ENCODE data around the gene DCC.

Gene DCC

DNA sequence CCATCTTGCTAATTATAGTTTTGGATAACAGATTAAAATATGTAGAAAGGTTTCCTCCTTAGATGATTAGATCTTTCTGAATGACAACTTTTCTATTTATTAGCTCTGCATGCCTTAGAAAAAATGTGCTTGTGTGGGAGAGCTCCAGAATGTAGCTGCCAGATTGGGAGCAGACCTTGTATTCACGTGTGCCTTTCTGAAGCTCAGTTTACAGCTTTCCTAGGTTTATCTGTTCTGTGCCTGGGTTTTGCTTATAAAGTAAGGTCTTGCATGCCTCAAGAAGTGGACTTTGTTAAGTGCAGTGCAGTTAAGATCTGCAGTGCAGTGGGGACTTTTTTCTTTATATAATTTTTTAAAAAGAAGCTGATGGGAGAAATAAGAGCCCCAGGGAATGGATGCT, 179.0 kb downstream of the DCC start:
- DNase-seq = no peak

DNA sequence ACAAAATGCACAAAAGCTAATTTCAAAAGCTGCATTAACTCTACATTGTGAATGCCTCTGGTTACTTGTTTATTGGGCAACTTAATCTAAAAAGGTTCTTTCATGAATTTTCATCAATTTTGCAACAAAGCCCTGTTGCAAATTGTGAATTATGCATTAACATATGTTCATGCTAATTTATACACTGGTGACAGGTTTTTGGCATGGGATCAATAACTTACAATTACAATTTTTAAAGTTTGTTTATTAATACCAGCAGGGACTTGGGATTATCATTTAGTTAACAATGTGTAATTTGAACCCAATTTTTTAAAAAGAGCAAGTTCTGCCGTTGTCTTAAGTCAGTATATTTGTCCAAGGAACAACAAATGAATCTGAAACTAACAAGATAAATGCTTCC, 183.6 kb downstream of the DCC start:
- DNase-seq = no peak

DNA sequence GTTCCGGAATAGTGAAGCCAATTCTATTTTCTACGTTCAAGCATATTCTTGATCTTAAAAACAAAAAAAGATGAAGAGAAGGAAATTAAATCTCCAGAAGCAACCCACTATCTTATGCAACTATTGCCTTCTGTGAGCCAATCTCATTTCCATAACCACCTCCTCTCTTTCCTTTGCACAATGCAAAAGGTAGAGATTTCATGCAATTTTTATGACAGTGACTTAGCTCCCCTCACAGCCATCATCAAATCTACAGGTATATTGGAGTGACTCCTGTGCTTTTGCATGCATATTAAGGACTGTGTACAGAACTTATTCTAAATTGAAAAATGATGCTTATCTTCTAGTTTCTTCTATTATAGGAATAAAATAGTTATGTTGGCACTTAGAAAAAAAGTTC, 191.8 kb downstream of the DCC start:
- DNase-seq = no peak

DNA sequence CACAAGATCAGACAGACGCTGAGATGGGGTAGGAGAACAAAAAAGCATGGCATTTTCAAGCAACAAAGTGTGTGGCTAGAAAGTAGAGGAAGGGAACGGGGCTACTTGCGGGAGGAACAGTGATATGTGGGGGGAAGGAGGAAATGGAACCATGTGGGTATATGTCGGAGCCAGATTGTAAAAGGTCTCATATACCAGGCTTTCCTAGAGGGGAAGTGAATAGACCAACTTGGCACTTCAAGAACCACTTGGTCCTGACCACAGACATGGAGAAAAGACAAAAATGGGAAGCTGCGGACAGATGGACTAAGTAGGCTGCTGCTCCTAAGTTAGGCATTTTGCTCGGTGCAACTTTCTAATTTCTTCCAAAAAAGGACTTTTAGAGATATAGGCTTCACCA, 196.0 kb downstream of the DCC start:
- no peak for DNase-seq

DNA sequence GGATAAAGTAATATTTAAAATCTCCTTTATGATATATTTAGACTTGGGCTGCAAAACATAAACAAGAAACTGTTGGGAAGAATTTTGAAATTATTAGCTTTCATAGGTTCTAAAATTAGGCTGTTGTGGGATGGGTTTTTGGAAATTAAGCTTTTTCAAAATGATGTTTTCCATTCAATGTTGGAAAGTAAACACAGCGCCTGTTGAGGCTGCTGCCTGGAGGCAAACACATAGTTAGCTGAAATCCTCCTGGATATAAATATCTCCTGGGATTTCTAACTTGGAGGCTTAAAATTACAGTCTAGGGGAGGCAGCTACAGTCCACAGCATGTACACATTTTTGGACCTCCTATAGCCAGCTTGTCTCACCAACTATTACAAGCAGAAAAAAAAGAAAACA, 197.3 kb downstream of the DCC start:
- DNase-seq = no peak

DNA sequence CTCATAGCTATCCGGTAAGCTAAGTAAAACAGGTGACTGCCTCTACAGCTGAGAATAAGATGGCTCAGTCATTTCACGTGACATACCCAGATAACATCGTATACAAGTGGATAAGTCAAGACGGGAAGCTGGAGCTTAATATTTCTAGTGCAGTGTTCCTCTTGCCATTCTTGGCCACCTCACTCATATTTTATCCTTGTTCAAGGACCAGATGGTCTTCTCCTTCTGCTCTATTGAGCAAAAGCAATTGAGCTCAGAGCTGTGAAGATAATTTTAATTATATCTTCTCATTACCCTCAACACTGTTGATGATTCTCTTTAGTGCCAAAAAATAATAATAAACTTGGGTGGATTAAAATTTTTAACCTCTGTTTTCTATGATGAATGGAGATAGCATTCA, 201.1 kb downstream of the DCC start:
- DNase-seq = no peak

DNA sequence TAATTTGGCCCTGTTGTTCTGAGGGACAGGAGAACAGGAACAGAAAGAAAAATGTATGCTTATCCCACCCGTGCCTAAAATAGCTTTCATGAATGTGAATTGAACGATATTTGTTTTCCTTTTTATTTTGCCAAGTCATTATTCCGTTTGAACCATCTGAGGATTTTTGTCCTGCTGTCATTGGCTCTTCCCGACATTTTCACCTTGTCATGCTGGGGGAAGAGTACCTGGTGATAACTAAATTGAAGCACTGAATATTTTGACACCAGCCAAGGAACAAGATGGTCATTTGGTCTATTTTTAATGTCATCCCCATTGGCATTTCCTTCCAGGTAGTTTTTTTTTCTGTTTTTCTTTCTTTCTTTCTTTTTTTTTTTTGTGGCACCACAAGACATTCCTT, 204.1 kb downstream of the DCC start:
- no peak for DNase-seq

DNA sequence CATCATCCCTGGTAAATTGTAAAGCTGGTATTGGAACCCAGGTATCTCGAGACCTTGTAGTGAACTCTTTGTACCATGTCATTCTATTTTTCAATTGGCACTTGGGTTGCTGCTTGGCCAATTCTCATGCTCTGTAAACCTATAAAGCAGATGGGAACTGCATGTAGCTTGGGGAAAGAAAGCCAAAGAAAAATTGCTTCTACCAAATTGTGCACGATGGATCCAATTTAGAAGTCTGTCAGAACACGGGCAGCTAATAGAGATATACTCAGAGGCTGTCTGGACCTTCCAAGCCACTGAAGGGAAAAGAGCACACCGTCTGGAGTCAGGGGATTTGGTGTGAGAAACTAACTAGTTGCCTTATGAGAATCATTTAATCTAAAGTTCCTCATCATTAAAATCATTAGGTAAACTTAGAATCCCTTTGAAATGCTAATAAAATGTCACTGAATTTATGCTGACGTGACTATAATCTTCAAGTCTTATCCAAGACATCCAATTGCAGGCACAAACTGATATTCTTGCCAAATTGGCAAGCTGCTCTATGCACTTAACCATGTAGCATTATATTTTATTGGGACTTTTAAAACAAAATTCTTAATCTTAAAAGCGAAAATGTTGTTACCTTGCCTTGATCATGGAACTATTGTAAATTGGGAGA, 206.8 kb downstream of the DCC start:
- no peak for DNase-seq

DNA sequence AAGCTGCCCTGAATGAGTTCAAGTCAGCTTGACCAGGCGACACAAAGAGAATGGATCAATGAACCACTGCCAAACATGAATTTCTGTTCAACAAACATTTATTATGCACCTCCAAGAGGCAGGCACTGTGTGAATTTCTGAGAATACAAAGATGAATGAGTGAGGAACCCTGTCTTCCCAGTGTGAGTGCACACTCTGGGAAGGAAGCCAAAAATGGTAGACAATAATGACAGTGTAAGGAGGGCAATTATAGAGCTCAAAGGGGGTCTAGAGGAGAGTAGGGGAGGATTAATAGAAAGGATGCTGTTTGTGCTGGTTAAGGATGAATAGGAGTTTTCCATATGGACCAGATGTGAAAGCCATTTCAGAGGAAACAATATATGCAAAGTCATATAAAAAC, 213.4 kb downstream of the DCC start:
- no peak for DNase-seq

DNA sequence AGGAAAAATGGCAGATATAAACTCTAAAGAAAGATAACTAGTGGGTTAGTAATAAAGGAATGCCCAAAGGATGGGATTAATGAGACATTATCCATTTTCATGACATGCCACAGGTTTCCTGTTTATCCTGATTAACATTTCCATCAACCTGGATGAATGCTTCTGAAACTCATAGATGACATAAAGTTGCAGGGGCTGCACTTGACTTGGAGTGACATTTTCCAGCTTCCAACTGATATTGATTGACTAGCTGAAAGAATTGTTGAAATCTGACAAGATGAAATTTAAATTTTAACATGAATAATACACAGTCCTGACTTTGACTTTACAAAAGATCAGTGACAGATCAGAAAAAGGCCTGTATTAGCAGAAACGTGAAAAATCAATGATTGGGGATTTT, 214.2 kb downstream of the DCC start:
- no peak for DNase-seq

DNA sequence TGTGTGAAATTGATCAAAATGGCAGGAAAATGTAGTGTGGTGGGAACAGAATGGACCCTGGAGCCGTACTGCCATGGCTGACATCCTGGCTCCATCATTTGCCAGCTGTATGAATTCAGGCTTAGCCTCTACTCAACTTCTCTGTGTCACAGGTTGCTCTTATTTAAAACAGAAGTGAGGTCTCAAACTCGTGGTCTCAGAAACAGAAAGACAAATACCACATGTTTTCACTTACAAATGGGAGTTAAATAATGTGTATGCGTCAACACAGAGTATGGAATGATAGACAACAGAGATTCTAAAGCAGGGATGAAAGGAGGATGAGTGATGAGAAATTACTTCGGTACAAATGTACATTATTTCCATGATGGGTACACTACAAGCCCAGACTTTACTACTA, 227.4 kb downstream of the DCC start:
- DNase-seq = no peak

DNA sequence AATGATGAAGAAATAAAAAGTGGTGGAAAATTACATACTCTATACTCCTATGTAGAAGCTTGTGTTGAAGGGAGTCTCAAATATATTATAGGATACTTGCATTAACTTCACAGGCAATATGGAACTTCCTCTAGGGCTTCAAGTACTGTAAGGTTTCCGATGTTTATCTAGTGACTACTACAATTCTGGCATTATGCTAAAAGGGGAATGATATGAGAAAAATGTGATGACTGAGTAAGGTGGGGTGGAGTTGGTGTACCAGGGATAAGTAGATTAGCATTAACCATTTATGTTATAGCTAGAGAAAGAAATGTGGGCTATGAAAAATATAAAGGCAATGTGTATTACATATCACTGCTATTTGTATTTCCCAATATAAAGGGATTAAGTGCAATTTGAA, 229.5 kb downstream of the DCC start:
- no peak for DNase-seq

DNA sequence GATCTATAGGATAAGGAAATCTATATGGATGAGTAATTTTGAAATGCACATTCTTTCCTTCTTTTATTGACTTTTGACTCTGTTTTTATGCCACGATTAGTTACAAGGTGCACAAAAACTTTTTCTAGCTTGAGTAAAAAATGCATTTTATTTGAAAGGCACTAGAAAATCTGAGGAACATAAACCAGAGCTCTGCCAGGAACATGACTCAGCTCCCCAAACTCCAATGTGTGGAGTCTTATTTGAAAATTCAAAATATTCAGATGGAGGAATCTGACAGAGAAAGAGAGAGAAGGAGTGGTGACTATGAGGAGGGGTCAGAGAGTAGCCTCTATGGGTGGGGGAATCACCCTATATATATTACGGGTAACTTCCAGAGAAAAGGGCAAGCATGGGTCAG, 231.0 kb downstream of the DCC start:
- DNase-seq = no peak

DNA sequence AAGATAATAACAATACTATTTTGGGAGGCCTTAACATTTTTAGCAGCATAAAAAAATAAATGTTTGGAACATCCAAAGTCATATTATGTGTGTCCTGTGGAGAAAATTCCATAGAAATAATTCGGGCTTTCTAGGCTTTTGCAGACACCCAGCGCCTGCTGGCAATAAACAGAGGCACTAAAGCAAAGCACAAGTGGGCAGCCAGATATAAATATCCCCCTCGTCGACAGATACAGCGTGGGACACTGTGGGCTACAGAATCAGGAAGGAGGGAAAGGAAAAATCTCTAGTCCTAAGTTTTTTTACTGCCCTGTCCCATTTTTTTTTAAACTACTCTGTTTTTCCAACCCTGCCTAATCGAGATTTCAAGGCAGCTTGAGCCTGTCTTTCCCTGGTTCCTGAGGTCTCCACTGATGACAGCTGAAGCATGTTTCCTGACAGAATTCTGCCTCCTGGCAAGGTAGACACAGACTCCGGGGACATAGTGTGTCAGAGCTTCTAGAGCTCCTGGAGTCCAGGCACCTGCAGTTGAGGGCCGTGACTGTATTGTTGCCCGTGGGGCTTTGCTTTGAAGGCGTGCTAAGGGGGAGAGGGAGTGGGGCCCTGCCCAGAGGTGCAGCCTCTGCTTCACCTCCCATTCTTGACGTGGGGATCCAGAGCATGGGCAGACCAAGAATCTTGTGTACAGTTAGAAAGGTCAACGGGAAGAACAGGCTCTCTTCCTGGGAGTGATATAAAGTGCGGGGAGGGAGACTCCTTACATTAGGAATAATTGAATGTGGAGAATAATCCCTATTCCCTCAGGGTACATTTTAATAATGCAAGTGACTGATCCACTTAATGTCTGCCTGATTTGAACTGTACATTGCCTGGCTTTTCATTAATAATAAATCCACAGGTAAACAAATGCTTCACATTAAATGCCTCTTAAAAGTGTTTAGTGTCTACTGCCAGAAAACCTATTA, 232.3 kb downstream of the DCC start:
- no peak for DNase-seq

DNA sequence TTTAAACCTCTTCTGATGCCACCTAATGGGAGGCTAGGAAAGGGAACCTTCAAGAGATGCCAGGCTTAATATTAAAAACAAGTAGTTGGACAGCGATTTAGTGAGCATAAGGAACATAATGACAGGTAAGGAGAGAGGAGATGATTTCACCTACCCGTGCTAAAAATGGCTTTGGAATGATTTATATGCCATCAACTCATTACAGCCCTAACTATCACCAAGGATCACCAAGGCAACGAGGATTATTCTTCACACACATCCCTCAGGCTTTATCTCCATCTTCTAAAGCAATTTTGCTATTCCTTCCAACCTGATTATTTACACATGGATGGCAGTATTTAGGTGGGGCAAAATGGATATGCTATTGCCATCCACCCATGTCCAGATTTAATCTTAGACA, 237.8 kb downstream of the DCC start:
- no peak for DNase-seq

DNA sequence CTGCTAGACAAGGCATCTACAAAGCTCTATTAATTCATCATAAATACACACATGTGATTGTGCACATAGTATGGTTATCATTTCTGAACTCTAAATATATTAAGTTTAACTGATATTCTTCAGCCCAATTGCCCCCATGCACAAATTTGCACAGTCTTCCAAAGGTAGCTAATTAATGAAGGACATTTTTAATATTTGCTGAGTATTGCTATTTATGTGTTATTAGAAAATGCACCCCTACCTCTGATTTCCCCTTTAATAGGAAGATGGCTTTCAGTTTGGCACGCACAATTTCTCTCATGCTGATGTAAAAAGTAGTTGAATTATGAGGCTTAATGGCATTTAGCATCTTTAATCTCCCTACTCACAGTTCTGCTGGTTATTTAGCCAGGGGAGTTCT, 242.1 kb downstream of the DCC start:
- DNase-seq = no peak

DNA sequence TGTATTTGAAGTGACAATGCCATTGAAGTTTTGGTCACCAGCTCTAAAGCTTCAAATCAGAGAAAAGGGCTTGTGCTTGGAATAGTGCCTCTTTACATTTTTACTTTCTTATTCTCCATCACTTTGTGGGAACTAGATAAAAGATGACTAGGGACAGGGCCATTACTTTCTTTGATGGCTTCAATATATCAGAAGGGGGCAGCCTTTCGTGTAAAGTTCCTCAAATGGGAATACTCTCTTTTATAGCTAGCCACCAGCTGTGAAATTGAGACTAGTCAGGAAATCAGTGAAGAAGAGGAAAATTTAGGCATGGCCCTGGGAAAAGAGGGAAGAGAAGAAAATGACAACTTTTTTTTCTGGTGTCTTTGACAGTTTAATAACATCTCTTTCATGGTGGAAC, 242.5 kb downstream of the DCC start:
- DNase-seq = no peak

DNA sequence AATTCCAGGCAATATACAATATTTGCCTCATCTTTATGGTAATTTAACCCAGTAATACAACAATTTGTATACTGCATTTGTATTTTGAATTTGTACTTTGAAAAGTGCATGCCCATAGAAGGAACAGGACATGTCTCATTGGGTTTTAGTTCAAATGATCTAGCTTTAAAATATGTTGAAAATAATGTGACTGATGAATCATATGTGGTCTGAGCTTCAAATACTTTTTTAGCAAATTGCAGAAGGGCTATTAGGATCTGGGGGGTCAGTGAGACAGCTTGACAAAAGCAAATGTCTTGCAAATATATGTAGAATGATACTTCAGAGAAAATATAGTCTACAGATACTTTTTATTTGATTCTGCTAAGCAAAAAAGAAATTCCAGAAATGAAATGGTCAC, 248.9 kb downstream of the DCC start:
- no peak for DNase-seq

DNA sequence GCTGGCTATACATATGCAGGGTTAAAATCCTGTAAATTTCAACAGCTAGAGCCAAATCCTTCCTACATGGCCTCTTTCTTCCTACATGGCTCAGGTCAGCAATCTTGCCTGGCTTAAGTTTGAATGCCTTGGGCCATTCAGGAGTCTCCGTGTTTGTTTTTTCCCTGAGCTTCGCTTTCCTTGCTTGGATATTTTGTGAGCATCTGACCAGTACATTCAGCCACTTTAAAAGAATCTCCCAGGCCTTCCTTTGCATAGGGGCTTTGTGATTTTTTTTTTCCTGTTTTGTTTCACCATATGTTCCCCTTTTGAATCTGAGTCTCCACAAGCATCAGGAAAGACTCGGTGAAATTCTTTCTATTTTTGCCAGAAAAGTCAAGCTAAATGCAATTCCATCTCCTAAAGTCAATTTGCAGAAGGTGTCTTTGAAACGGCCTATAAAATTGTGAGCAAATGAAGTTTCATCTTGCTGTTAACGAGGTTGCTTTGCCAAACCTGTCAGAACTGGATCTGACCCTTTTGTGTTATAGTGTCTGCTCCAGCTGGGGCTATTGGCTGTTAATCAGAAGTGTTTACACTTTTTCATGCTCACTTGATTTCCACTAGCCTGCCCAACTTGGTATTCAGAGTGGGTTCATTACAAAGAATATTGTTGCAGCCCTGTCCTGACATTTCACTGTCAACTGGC, 256.9 kb downstream of the DCC start:
- no peak for DNase-seq

DNA sequence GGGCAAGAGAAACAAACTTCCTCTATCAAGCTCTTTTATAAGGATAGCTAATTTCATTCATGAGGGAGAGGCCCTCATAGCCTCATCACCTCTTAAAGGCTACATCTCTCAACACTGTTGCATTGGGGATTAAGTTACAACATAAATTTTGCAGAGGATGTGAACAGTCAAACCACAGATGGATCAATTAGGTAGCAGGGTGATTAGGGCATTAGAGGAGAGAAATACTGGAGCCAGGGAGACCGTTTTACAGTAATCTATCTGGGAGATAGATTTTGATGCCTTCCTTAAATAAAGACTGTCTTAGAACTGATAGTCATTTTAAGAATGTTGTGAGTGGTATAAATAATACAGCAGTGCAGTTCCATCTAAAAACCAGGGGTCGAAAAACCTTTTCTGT, 258.9 kb downstream of the DCC start:
- DNase-seq = no peak

DNA sequence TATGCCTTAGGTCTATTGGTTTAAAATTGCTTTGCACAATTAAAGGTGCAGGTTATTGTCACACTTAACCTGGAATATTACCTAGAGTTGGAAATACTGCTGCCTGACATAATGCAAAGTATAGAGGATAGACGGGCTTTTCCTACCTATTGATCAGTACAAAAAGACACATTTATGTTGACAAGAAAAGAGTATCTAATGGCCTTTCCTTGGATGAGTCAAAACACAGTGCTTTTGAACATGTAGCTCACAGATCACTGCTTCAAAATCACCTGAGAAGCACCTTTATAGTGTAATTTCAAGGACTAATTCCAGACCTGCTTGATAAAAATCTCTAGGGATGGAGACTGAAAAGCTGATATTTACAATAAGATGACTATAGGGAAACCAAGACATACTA, 262.8 kb downstream of the DCC start:
- no peak for DNase-seq

DNA sequence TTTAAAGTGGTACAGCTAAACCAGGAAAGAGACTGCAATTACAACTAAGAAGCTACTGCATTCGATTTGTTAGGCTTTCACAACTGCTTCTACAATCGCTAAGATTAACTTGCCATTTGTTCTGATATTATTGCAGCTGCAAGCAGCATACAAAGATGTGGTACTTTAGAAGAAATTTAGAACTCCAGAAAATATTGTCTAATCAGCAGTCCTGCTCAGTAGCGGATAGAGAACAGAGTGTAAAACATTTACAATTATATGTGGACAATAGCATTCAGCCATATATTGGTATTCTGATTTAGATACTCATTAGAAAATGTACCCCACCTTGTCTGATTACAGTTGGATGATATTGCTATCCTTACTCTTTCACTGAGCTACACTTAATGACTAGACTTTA, 265.3 kb downstream of the DCC start:
- no peak for DNase-seq

DNA sequence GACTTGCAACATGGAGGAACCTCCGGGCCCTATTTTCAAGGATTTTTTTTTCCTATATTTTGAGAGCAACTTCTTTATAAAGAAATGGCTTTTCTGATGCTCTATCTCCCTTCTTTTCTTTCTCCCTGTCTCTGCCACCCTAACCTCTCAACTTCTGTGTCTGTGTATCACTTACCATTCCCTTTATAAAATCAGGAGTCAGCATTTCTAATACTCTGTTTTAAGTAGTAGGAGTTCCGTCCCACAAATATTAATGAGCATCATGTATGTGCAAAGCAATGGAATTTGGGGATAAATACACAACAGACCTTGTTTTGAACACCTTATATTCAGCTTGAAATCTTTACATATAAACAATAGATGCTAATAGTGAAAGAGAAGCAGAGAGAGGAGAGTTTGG, 268.0 kb downstream of the DCC start:
- DNase-seq = no peak

All from GOT3 (cell line).